ENCODE results near the gene SFMBT1.
A peak's percentile ranks its signal among the peaks of the same experiment; 100 is the strongest.

SFMBT1 gene

GRCh38 chr3:52881871-52882270, 164.0 kb downstream of the SFMBT1 start:
- DNase-seq (ENCODE audit: low read depth) = no peak

DNA sequence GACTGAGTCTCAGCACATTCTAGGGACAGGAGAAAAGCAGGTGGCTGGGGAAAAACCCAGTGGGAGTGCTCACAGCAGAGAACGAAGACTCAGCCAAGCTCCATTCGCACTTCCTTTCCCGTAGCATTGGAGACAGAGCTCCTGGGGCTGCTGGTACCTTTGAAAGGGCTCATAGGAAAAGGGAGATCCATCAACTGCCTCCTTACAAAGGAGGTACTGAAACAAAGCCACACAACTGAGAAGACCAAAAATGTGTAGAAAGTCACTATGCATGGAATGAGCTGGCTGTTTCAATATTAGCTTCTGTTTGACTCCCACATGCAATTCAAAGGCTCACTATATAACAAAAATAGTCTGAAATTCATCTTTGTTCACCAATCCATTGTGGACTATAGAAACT, 165.4 kb downstream of the SFMBT1 start:
- no peak for DNase-seq (ENCODE audit: low read depth)

DNA sequence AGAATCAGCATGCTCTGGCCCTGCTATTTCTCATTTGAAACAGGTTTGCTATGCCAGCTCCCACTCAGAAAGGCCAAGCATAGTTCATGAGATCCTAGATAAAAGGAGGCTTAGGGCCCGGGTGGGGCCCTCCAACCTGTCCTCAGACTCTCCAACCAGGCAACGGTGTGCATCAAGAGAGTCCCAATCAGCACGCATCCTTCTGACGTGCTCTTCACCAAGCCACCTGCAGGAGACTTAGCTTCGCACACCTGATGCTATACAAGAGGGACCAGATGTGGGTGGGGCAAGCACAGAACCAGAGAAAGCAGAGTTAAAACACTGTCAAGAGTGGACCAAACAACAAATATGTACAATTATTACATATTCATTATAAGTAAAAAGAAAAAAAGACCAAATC, 165.8 kb downstream of the SFMBT1 start:
- DNase-seq (ENCODE audit: low read depth) = no peak

GRCh38 chr3:52879581-52879980, 166.3 kb downstream of the SFMBT1 start:
- no peak for DNase-seq (ENCODE audit: low read depth)

GRCh38 chr3:52879090-52879489, 166.8 kb downstream of the SFMBT1 start:
- DNase-seq (ENCODE audit: low read depth) = no peak

- DNase-seq (ENCODE audit: low read depth) = no peak
Measured at GRCh38 chr3:52877085-52877484, 168.8 kb downstream of the SFMBT1 start.

DNA sequence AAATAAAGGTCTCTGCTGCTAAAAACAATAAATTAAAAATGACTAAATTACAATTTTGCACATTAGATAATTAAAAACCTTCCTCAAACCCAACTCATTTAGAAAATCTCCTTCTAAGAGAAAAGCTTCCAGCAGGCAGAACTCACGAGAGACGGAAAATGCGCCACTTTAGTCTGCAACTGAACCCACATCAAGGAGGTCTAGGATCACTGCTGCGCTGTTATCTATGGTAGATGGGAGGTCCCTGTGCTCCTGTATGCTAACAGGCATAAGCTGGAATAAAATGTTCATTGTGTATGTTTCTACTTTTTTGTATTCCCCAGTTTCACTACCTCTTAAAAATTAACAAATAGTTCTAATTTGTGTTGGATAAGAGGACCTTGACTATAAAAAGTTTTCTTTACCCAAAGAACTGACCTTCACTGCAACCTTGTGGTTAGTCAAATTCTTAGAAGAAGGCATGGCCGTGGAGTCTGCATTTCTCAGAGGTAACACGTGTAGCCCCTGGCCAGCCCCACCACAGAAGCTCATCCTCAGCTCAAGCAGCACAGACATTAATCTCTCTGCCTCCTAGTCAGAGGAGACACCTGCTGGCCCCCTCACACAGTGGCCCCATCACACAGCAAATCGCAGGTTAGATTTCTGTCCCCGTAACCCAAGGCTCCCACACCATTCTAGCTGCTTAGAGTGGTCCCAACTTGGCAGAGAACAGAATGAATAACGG, 170.8 kb downstream of the SFMBT1 start:
- DNase-seq (ENCODE audit: low read depth) = no peak

DNA sequence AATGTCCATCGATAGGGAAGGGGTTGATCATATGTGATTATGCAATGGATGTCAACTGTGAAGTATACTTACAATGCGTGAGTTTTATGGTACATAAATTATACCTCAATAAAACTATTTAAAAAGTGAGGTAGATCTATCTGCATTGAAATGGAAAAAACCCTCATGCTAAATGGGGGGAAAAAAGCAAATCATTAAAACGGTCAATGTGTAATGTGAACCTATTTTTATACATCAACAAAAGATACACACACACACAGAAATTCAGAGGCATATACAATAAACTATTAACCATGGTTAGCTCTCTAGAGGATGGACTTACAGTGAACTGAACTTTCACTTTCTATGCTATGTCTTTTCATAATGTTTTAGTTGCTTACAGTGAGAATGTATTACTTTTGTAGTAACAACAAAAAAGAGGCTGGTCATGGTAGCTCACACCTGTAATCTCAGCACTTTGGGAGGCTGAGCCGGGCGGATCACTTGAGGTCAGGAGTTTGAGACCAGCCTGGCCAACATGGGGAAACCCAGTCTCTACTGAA, 171.6 kb downstream of the SFMBT1 start:
- DNase-seq (ENCODE audit: low read depth) = no peak

DNA sequence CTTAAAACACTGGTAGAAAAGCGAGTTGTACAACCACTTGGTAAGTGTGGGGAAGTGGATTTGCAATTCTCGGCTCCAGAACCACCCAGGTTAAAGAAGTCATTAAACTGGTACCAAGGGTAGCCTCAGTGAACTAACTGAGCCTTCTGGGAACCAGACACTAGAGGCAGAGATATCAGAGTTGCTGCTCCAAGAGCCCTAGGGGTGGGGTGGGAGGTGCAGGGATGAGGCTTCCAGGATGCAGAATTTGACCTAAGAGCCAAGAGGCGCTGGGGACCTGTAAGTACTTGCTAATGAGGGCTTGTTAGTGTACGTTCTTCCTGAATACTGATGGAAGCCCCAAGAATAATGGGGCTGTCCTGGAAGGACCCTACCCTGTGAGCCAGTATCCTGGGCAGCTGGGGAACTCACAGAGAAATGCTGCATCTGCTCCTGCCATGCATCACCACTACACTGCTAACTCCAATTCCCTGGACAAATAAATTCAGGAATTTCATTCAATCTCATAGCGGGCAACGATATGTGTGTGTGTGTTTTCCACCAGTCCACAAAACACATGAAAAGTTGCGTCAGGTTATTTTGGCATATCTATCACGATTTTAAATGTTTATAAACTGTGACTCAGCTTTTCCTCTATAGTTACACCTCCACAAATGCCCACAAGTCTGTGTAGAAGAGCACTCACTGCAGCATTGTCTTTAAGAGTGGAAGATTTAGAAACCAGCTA, 172.3 kb downstream of the SFMBT1 start:
- peak; percentile 45 for DNase-seq (ENCODE audit: low read depth)

GRCh38 chr3:52872245-52872644, 173.6 kb downstream of the SFMBT1 start:
- no peak for DNase-seq (ENCODE audit: low read depth)

DNA sequence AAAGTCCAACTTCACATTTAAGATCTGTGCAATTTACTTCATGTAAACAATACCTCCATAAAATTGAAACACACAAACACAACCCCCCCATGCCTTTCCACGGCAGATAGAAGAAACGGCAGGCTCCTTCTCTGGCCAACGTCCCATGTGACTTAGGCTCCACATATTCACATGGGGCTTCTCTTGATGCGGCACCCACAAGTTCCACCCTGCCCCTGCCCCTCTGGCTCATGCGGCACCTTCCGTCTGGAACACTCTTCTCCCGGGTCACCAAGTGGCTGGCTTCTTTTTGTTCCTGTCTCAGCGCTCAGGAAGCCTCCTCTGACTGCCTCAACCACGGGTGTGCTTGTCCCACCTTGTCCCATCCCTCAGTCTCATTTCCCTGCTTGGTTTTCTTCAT, 174.1 kb downstream of the SFMBT1 start:
- no peak for DNase-seq (ENCODE audit: low read depth)

GRCh38 chr3:52870471-52870870, 175.4 kb downstream of the SFMBT1 start:
- DNase-seq (ENCODE audit: low read depth) = no peak

GRCh38 chr3:52866427-52866826, 179.4 kb downstream of the SFMBT1 start:
- no peak for DNase-seq (ENCODE audit: low read depth)

DNA sequence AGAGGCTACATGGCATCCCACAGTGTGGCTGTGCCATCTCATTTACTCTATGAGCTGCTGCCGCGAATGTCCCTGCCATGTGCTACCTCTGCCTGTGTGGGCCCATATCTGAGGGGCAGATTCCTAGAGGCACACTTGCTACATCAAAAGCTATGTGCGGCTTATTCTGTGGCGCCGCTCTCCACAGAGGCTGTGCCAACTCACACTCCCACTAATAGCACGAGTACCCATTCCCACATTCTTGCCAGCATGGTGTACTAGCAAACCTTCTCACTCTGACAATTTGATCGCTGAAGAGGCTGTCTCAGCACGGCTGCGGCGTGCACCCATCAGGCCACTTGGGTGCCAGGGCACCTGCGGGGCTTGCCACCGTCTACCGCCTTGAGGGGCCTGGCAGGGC, 179.9 kb downstream of the SFMBT1 start:
- no peak for DNase-seq (ENCODE audit: low read depth)

GRCh38 chr3:52860424-52860768, 185.5 kb downstream of the SFMBT1 start:
- no peak for DNase-seq (ENCODE audit: low read depth)

DNA sequence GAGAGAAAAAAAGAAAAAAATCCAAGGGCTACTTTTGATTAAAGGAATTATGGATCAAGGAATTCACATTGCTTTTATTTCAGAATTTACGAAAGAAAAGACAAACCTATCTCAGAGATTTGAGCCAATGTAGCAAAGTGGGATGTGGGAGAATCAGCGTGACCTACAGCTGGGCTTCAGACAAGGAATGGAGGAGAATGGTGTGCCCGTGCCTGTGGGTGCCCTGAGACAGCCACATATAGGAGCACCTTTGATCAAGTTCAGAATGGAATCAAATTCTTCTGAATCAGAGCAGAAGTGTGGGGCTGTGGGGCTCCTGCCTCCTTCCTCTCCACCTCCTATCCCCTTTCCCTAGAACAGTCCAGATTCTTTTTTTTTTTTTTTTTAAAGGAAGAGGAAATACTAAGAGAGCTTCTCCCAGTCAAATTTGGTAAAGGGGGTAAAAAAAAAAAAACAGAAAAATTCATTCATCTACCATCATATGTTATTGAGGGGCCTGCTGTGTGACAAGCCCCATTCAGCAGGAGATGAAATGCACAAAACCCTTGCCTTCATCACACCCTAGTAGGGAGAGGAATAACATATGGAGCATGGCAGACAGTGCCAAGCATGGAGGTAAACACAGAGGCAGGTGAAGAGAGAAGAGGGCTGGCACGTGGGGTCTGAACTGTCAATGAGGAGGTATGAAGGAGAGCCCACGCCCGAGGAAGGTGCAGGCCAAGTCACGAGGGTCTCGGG, 186.0 kb downstream of the SFMBT1 start:
- DNase-seq (ENCODE audit: low read depth) = no peak

DNA sequence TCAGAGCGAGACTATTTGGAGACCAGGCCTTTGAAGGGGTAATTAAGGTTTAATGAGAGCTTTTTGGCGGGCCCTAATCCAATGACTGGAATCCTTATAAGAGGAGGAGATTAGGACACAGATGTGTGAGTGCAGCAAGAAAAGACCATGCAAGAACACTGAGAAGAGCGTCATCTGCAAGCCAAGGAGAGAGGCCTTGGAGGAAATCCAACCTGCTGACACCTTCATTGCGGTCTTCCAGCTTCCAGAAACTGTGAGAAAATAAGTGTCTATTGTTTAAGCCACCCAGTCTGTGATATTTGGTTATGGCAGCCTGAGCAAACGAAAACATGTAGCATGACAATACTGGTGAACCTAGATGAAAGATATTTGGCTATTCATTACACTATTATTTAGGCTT, 188.0 kb downstream of the SFMBT1 start:
- DNase-seq (ENCODE audit: low read depth) = no peak

GRCh38 chr3:52857133-52857532, 188.7 kb downstream of the SFMBT1 start:
- DNase-seq (ENCODE audit: low read depth) = no peak

DNA sequence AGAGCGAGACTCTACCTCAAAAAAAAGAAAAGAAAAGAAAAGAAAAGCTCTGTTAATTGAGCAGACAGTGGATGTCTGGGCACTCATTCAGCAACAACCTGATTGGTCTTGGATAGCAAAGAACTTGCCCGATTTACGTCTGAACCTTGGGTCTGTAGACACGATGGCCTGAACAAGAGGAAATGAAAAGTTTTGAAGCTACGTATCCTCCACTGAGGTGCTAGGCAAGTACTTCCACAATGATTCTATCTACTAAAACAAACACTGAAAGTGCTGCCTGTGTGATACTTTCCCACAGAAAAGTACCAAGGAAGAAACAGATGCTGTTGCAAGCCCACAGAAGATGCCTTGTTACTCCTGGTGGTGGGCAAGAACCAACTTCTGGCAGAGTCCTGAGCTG, 189.2 kb downstream of the SFMBT1 start:
- no peak for DNase-seq (ENCODE audit: low read depth)

DNA sequence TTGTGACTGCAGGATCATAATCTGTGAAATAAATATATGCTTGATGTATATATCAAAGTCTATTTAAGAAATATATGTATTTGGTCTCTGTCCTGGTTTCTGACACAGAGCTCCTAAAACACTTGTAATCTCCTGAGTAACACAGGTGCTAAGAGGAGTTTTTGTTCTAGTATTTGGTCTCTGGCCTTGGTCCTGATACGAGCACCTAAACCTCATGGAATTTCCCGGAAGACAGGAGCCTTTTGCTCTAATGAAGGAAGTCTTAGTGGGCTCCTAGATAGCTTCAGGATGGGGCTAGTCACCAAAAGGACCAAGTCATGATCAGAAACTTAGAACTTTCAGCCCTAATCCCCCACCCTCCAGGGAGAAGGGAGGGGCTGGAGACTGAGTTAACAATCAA, 191.9 kb downstream of the SFMBT1 start:
- DNase-seq (ENCODE audit: low read depth) = no peak

Measured in stromal cell of bone marrow (primary cell).